GM21825 (cell line): ENCODE data around the gene OR2T12.
"Not testable (repeated sequence)": the region's sequence is repeated elsewhere in the genome, so short reads cannot be mapped to it uniquely, and the experiment has no call there.

Experiments used
- ATAC-seq: cut with Tn5 transposase; IDR thresholded peaks from one replicate; pipeline ENCODE4 v1.9.1; 2021; ENCODE audit warnings: mild to moderate bottlenecking, moderate library complexity; ENCODE audit not compliant: unreplicated experiment

The OR2T12 gene

GRCh38 chr1:248303324-248303723, at the start of gene OR2T12:
OR2T12 (minus strand) TSS chr1:248303424; CDS start chr1:248295578, 7,846 bp downstream.
- no peak for ATAC-seq

GRCh38 chr1:248348475-248348874, 45.3 kb upstream of the OR2T12 start, which contains the start of gene OR14C36:
OR14C36 (plus strand) TSS chr1:248348775; CDS start chr1:248348775, 0 bp downstream.
- no peak for ATAC-seq

- ATAC-seq = no peak
Observed at GRCh38 chr1:248343451-248343850, 40.2 kb upstream of the OR2T12 start.

GRCh38 chr1:248324468-248324867, 21.2 kb upstream of the OR2T12 start, which contains the start of gene OR2M7:
OR2M7 (minus strand) TSS chr1:248324568; CDS start chr1:248324568, 0 bp downstream.
- no peak for ATAC-seq

- ATAC-seq = no peak
Observed at GRCh38 chr1:248316796-248317195, 13.6 kb upstream of the OR2T12 start.

GRCh38 chr1:248306740-248307139, 3.5 kb upstream of the OR2T12 start:
- not testable (repeated sequence) for ATAC-seq

- ATAC-seq = no peak
Observed at GRCh38 chr1:248306103-248306502, 2.9 kb upstream of the OR2T12 start.

- ATAC-seq = not testable (repeated sequence)
Observed at GRCh38 chr1:248305672-248306071, 2.4 kb upstream of the OR2T12 start.

- no peak for ATAC-seq
Observed at GRCh38 chr1:248288391-248288790, 14.8 kb downstream of the OR2T12 start.

GRCh38 chr1:248277876-248278275, 25.3 kb downstream of the OR2T12 start, which contains the start of gene OR2T33:
OR2T33 (minus strand) TSS chr1:248277976; CDS start chr1:248273814, 4,162 bp downstream.
- ATAC-seq = no peak

GRCh38 chr1:248273225-248273624, 30.0 kb downstream of the OR2T12 start:
- ATAC-seq = not testable (repeated sequence)

- ATAC-seq = no peak
Observed at GRCh38 chr1:248268178-248268577, 35.0 kb downstream of the OR2T12 start.

- ATAC-seq = not testable (repeated sequence)
Observed at GRCh38 chr1:248259309-248259708, 43.9 kb downstream of the OR2T12 start.

- ATAC-seq = peak; percentile 83
Observed at GRCh38 chr1:248243204-248243603, 60.0 kb downstream of the OR2T12 start.
